SK-N-SH treated with all-trans-retinoic acid at 6 μM for 48 hours (cell line): ENCODE measurements around the gene CCDC152.
"Not testable (repeated sequence)": the region's sequence is repeated elsewhere in the genome, so short reads cannot be mapped to it uniquely, and the experiment has no call there.

ENCODE experiments used
- ATAC-seq: fragments of 200-7000 bp; cut with Tn5 transposase; 3 replicates; pipeline ENCODE4 v1.9.1; 2020; ENCODE audit warnings: mild to moderate bottlenecking, moderate library complexity
- ARNTL ChIP-seq: fragments of 450-650 bp; formaldehyde crosslinking; IDR thresholded peaks from 2 replicates; pipeline ENCODE4 v1.5.0; 2020; ENCODE audit warnings: low read depth, mild to moderate bottlenecking, moderate library complexity, borderline replicate concordance
- BACH2 ChIP-seq: fragments of 250-450 bp; sonication (Bioruptor Pico); IDR thresholded peaks from 2 replicates; pipeline ENCODE4 v1.9.0; 2021; ENCODE audit warnings: mild to moderate bottlenecking, borderline replicate concordance
- CSDC2 ChIP-seq: fragments of 250-450 bp; sonication (Bioruptor Pico); IDR thresholded peaks from 2 replicates; pipeline ENCODE4 v1.5.0; 2020; ENCODE audit warnings: mild to moderate bottlenecking, moderate library complexity
- ESRRG ChIP-seq: fragments of 250-450 bp; sonication (Bioruptor Pico); IDR thresholded peaks from 2 replicates; pipeline ENCODE4 v1.6.1; 2021; ENCODE audit warnings: mild to moderate bottlenecking
- GLIS3 ChIP-seq: fragments of 250-450 bp; sonication (Bioruptor Pico); IDR thresholded peaks from 2 replicates; pipeline ENCODE4 v1.5.0; 2020; ENCODE audit warnings: mild to moderate bottlenecking, moderate library complexity
- ISL1 ChIP-seq: fragments of 250-450 bp; sonication (Bioruptor Pico); IDR thresholded peaks from 2 replicates; pipeline ENCODE4 v2.1.2; 2022; ENCODE audit warnings: mild to moderate bottlenecking, moderate library complexity
- OSR1 ChIP-seq: fragments of 250-450 bp; sonication (Bioruptor Pico); IDR thresholded peaks from 2 replicates; pipeline ENCODE4 v1.8.0; 2022; ENCODE audit warnings: moderate library complexity, mild to moderate bottlenecking, inconsistent platforms
- PATZ1 ChIP-seq: fragments of 250-450 bp; sonication (Bioruptor Pico); IDR thresholded peaks from 2 replicates; pipeline ENCODE4 v1.8.0; 2020; ENCODE audit warnings: mild to moderate bottlenecking, moderate library complexity, borderline replicate concordance
- PPARA ChIP-seq: fragments of 250-450 bp; sonication (Bioruptor Pico); IDR thresholded peaks from 2 replicates; pipeline ENCODE4 v1.5.0; 2020; ENCODE audit warnings: mild to moderate bottlenecking, borderline replicate concordance
- SNAI2 ChIP-seq: fragments of 250-450 bp; sonication (Bioruptor Pico); IDR thresholded peaks from 2 replicates; pipeline ENCODE4 v1.5.0; 2020; ENCODE audit warnings: mild to moderate bottlenecking, moderate library complexity
- TCF4 ChIP-seq: fragments of 250-450 bp; sonication (Bioruptor Pico); IDR thresholded peaks from 2 replicates; pipeline ENCODE4 v1.8.0; 2021; ENCODE audit warnings: mild to moderate bottlenecking, moderate library complexity, borderline replicate concordance
- TOX ChIP-seq: fragments of 250-450 bp; sonication (Bioruptor Pico); IDR thresholded peaks from 2 replicates; pipeline ENCODE4 v1.8.0; 2021; ENCODE audit warnings: mild to moderate bottlenecking, moderate library complexity, borderline replicate concordance
- ZC3H10 ChIP-seq: fragments of 250-450 bp; sonication (Bioruptor Pico); IDR thresholded peaks from 2 replicates; pipeline ENCODE4 v1.5.1; 2021; ENCODE audit warnings: mild to moderate bottlenecking, moderate library complexity
- ZFP3 ChIP-seq: fragments of 250-450 bp; sonication (Bioruptor Pico); IDR thresholded peaks from 2 replicates; pipeline ENCODE4 v1.5.0; 2020; ENCODE audit warnings: mild to moderate bottlenecking, moderate library complexity
- ZFP30 ChIP-seq: fragments of 450-650 bp; formaldehyde crosslinking; IDR thresholded peaks from 2 replicates; pipeline ENCODE4 v1.5.0; 2022; ENCODE audit warnings: mild to moderate bottlenecking, moderate library complexity
- ZNF565 ChIP-seq: fragments of 450-650 bp; formaldehyde crosslinking; conservative IDR thresholded peaks from 2 replicates; pipeline ENCODE4 v1.5.0; 2020; ENCODE audit warnings: low read depth, mild to moderate bottlenecking, moderate library complexity
- ZNF8 ChIP-seq: fragments of 450-650 bp; formaldehyde crosslinking; IDR thresholded peaks from 2 replicates; pipeline ENCODE4 v1.5.0; 2020; ENCODE audit warnings: mild to moderate bottlenecking, moderate library complexity
- TF ChIP-seq, protein P1 (sequence below): fragments of 250-450 bp; sonication (Bioruptor Pico); IDR thresholded peaks from 2 replicates; pipeline ENCODE4 v1.8.0; 2021; ENCODE audit warnings: low read depth, mild to moderate bottlenecking, moderate library complexity, borderline replicate concordance
- TF ChIP-seq, protein P2 (sequence below): fragments of 250-450 bp; sonication (Bioruptor Pico); IDR thresholded peaks from 2 replicates; pipeline ENCODE4 v1.5.0; 2020; ENCODE audit warnings: mild to moderate bottlenecking, moderate library complexity
- TF ChIP-seq, protein P3 (sequence below): fragments of 250-450 bp; sonication (Bioruptor Pico); IDR thresholded peaks from 2 replicates; pipeline ENCODE4 v1.5.1; 2020; ENCODE audit warnings: low read depth, mild to moderate bottlenecking, moderate library complexity

CCDC152 gene

DNA sequence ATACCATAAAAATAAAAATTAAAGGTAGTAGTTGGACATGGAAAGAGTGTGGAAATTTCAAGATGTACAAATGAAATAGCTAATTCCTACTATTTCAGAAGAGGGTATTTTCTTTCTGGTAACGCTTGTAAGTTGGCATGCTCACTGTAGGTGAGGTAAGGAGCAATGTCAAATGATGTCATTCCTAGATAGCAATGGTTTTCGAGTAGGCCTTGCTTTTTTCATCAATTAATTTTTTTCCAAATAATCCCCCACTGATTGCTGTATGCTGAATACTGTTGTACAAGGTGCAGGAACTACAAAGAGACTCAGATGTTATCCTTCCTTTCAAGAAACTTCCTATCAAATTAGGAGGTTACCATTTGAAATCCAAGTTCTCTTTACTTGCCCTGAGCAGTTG, 56.0 kb downstream of the CCDC152 start:
- no peak for TF ChIP-seq ARNTL
- TF ChIP-seq ISL1 (CRISPR knock-in tag): no peak
- TF ChIP-seq PATZ1: no peak
- no peak for ATAC-seq

DNA sequence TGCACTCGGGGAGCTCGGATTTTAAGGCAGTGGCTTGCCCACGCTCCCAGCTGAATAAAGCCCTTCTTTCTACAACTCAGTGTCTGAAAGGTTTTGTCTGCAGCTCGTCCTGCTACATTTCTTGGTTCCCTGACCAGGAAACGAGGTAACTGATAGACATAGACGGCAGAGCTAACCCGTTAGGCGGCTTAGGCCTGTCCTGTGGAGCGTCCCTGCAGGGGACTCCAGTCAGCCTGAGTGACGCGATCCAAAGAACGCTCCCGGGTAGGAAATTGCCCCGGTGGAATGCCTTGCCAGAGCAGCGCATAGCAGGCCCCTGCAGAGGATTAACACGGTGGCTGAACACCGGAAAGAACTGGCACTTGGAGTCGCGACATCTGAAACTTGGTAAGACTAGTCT, 56.9 kb downstream of the CCDC152 start:
- no peak for ATAC-seq
- TF ChIP-seq, protein P1, sequence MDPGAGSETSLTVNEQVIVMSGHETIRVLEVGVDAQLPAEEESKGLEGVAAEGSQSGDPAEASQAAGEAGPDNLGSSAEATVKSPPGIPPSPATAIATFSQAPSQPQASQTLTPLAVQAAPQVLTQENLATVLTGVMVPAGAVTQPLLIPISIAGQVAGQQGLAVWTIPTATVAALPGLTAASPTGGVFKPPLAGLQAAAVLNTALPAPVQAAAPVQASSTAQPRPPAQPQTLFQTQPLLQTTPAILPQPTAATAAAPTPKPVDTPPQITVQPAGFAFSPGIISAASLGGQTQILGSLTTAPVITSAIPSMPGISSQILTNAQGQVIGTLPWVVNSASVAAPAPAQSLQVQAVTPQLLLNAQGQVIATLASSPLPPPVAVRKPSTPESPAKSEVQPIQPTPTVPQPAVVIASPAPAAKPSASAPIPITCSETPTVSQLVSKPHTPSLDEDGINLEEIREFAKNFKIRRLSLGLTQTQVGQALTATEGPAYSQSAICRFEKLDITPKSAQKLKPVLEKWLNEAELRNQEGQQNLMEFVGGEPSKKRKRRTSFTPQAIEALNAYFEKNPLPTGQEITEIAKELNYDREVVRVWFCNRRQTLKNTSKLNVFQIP (CRISPR knock-in tag): no peak
- TF ChIP-seq SNAI2 (CRISPR knock-in tag) (no peak), ISL1 (CRISPR knock-in tag) (no peak), TOX (no peak), ARNTL (no peak), GLIS3 (CRISPR knock-in tag) (no peak), PPARA (CRISPR knock-in tag) (no peak), OSR1 (no peak), ZFP3 (CRISPR knock-in tag) (no peak), ZNF565 (CRISPR knock-in tag) (no peak)
- TF ChIP-seq, protein P2, sequence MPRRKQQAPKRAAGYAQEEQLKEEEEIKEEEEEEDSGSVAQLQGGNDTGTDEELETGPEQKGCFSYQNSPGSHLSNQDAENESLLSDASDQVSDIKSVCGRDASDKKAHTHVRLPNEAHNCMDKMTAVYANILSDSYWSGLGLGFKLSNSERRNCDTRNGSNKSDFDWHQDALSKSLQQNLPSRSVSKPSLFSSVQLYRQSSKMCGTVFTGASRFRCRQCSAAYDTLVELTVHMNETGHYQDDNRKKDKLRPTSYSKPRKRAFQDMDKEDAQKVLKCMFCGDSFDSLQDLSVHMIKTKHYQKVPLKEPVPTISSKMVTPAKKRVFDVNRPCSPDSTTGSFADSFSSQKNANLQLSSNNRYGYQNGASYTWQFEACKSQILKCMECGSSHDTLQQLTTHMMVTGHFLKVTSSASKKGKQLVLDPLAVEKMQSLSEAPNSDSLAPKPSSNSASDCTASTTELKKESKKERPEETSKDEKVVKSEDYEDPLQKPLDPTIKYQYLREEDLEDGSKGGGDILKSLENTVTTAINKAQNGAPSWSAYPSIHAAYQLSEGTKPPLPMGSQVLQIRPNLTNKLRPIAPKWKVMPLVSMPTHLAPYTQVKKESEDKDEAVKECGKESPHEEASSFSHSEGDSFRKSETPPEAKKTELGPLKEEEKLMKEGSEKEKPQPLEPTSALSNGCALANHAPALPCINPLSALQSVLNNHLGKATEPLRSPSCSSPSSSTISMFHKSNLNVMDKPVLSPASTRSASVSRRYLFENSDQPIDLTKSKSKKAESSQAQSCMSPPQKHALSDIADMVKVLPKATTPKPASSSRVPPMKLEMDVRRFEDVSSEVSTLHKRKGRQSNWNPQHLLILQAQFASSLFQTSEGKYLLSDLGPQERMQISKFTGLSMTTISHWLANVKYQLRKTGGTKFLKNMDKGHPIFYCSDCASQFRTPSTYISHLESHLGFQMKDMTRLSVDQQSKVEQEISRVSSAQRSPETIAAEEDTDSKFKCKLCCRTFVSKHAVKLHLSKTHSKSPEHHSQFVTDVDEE (CRISPR knock-in tag): no peak

- ATAC-seq: not testable (repeated sequence)
Observed at GRCh38 chr5:42816546-42816945, 59.9 kb downstream of the CCDC152 start.

GRCh38 chr5:42819745-42820144, 63.1 kb downstream of the CCDC152 start:
- no peak for TF ChIP-seq ZNF565 (CRISPR knock-in tag)
- ATAC-seq: no peak

GRCh38 chr5:42822548-42822947, 65.9 kb downstream of the CCDC152 start:
- TF ChIP-seq ZNF565 (CRISPR knock-in tag) (no peak), OSR1 (no peak), BACH2 (no peak), TOX (no peak), PPARA (CRISPR knock-in tag) (no peak), ZNF8 (CRISPR knock-in tag) (no peak), CSDC2 (no peak), ZFP30 (CRISPR knock-in tag) (no peak), PATZ1 (no peak)
- no peak for ATAC-seq

GRCh38 chr5:42824347-42824976, 67.8 kb downstream of the CCDC152 start:
- no peak for ATAC-seq
- TF ChIP-seq ISL1 (CRISPR knock-in tag) (no peak), ZNF565 (CRISPR knock-in tag) (no peak), ESRRG (CRISPR knock-in tag) (no peak), TOX (no peak), ZC3H10 (CRISPR knock-in tag) (no peak), TCF4 (CRISPR knock-in tag) (no peak)
- TF ChIP-seq, protein P2 (CRISPR knock-in tag): no peak
- TF ChIP-seq, protein P3, sequence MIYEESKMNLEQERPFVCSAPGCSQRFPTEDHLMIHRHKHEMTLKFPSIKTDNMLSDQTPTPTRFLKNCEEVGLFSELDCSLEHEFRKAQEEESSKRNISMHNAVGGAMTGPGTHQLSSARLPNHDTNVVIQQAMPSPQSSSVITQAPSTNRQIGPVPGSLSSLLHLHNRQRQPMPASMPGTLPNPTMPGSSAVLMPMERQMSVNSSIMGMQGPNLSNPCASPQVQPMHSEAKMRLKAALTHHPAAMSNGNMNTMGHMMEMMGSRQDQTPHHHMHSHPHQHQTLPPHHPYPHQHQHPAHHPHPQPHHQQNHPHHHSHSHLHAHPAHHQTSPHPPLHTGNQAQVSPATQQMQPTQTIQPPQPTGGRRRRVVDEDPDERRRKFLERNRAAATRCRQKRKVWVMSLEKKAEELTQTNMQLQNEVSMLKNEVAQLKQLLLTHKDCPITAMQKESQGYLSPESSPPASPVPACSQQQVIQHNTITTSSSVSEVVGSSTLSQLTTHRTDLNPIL: no peak
